PFSK-1 (cell line): Measurements from ENCODE around the gene NCOA6.

ENCODE experiments used
- FOXP2 ChIP-seq: optimal IDR thresholded peaks from 2 replicates; pipeline ENCODE3; 2011; ENCODE audit warnings: borderline replicate concordance, control low read depth, inconsistent platforms; ENCODE audit not compliant: insufficient read depth; ENCODE audit errors: extremely low read length, extremely low read depth
- POLR2AphosphoS5 ChIP-seq: IDR thresholded peaks from 2 replicates; pipeline ENCODE4 v1.6.1; 2012; ENCODE audit warnings: low read depth, mild to moderate bottlenecking, control low read depth, low read length, moderate library complexity
- TAF1 ChIP-seq: IDR thresholded peaks from 2 replicates; pipeline ENCODE4 v1.6.1; 2012; ENCODE audit warnings: low read length, control low read depth, borderline replicate concordance; ENCODE audit not compliant: insufficient read depth
- TF ChIP-seq, protein P1 (sequence below), 2 experiments: IDR thresholded peaks; 2 replicates each; pipeline versions ENCODE4 v1.6.1 to v1.8.0; 2011 to 2012; ENCODE audit warnings: low read depth in 2 of 2, low read length in 2 of 2, control low read depth in 1 of 2, inconsistent platforms in 1 of 2, mild to moderate bottlenecking in 1 of 2, moderate library complexity in 1 of 2; ENCODE audit not compliant: insufficient read depth in 1 of 2

DNA sequence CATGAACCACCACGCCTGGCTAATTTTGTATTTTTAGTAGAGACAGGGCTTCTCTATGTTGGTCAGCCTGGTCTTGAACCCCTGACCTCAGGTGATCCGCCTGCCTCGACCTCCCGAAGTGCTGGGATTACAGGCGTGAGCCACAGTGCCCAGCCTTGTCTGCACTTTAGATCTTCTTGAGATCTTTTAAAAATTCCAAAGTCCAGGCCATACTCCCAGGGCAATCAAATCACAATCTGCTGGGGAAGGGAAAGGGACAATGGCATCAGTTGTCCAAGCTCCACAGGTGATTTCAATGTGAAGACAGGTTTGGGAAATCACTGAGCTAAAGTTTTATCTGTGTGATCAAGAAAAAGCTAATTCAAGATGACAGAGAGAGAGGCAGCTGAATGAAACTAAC is 16.9 kb downstream of the NCOA6 start:
- TF ChIP-seq, protein P1, sequence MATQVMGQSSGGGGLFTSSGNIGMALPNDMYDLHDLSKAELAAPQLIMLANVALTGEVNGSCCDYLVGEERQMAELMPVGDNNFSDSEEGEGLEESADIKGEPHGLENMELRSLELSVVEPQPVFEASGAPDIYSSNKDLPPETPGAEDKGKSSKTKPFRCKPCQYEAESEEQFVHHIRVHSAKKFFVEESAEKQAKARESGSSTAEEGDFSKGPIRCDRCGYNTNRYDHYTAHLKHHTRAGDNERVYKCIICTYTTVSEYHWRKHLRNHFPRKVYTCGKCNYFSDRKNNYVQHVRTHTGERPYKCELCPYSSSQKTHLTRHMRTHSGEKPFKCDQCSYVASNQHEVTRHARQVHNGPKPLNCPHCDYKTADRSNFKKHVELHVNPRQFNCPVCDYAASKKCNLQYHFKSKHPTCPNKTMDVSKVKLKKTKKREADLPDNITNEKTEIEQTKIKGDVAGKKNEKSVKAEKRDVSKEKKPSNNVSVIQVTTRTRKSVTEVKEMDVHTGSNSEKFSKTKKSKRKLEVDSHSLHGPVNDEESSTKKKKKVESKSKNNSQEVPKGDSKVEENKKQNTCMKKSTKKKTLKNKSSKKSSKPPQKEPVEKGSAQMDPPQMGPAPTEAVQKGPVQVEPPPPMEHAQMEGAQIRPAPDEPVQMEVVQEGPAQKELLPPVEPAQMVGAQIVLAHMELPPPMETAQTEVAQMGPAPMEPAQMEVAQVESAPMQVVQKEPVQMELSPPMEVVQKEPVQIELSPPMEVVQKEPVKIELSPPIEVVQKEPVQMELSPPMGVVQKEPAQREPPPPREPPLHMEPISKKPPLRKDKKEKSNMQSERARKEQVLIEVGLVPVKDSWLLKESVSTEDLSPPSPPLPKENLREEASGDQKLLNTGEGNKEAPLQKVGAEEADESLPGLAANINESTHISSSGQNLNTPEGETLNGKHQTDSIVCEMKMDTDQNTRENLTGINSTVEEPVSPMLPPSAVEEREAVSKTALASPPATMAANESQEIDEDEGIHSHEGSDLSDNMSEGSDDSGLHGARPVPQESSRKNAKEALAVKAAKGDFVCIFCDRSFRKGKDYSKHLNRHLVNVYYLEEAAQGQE (IDR thresholded peaks at IDR 0.05; ENCODE audit: insufficient read depth in 1 of 2, low read depth in 2 of 2, low read length in 2 of 2) = no peak
- TF ChIP-seq TAF1 (no peak), FOXP2 (no peak), POLR2AphosphoS5 (no peak)
